ENCODE results near the gene PREB. TPM values are rescaled to one million over a fixed set of nuclear protein-coding genes. Genes with fewer than 3 reads are reported as not detected.
A peak's percentile ranks its signal among the peaks of the same experiment; 100 is the strongest.
"Not testable (repeated sequence)": the region's sequence is repeated elsewhere in the genome, so short reads cannot be mapped to it uniquely, and the experiment has no call there.

Gene PREB
- total RNA-seq, 1 donor from 2014 or later: 48.9 TPM

- no peak overlapping the region for H3K27ac Mint-ChIP-seq (ENCODE audit: unreplicated experiment)
- peaks cover 10% of the 10 kb centered on the region for H3K4me1 ChIP-seq (ENCODE audit: insufficient read depth, low read length)
- no peak overlapping the region for H3K4me2 ChIP-seq (ENCODE audit: low read length)
- no peak for DNase-seq (ENCODE audit: low read depth)
- peaks cover 6% of the 10 kb centered on the region for H3K9me3 Mint-ChIP-seq (ENCODE audit: unreplicated experiment)
- H3K9me3 ChIP-seq (ENCODE audit: insufficient read depth, low read depth, low read length): peaks cover 2% of the 10 kb centered on the region
- no peak overlapping the region for H3K27ac ChIP-seq (ENCODE audit: low read depth, low read length)
- H4K20me1 ChIP-seq (ENCODE audit: insufficient read depth, low read length): no peaks in the 10 kb centered on the region
- H3K4me3 ChIP-seq (ENCODE audit: insufficient read depth, low read depth, low read length): no peak overlapping the region
- no peak for FAIRE-seq
- no peaks in the 10 kb centered on the region for H3K79me2 ChIP-seq (ENCODE audit: insufficient read depth, low read length)
- peaks cover 6% of the 10 kb centered on the region for H3K36me3 Mint-ChIP-seq (ENCODE audit: low read depth, unreplicated experiment)
- peaks cover 60% of the 10 kb centered on the region for H3K27me3 Mint-ChIP-seq (ENCODE audit: low read depth, unreplicated experiment)
- TF ChIP-seq EZH2 (IDR thresholded peaks at IDR 0.05; ENCODE audit: insufficient read depth, low read length): no peak
- TF ChIP-seq, protein P1, sequence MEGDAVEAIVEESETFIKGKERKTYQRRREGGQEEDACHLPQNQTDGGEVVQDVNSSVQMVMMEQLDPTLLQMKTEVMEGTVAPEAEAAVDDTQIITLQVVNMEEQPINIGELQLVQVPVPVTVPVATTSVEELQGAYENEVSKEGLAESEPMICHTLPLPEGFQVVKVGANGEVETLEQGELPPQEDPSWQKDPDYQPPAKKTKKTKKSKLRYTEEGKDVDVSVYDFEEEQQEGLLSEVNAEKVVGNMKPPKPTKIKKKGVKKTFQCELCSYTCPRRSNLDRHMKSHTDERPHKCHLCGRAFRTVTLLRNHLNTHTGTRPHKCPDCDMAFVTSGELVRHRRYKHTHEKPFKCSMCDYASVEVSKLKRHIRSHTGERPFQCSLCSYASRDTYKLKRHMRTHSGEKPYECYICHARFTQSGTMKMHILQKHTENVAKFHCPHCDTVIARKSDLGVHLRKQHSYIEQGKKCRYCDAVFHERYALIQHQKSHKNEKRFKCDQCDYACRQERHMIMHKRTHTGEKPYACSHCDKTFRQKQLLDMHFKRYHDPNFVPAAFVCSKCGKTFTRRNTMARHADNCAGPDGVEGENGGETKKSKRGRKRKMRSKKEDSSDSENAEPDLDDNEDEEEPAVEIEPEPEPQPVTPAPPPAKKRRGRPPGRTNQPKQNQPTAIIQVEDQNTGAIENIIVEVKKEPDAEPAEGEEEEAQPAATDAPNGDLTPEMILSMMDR (IDR thresholded peaks at IDR 0.05; ENCODE audit: insufficient read depth, low read depth, low read length): no peak
- H3K4me1 Mint-ChIP-seq (ENCODE audit: low read depth, unreplicated experiment): no peaks in the 10 kb centered on the region
- no peak overlapping the region for H3K9ac ChIP-seq (ENCODE audit: low read length)
- no peak overlapping the region for H2AFZ ChIP-seq (ENCODE audit: low read depth, low read length)
- H3K27me3 ChIP-seq (ENCODE audit: insufficient read depth, low read length): peaks cover 39% of the 10 kb centered on the region
- no peaks in the 10 kb centered on the region for H3K36me3 ChIP-seq (ENCODE audit: insufficient read depth, low read length)
- peak overlapping the region; percentile 84 for H3K4me3 Mint-ChIP-seq (ENCODE audit: unreplicated experiment)
These were observed 11.6 kb downstream of the PREB start for GRCh38 chr2:27122791-27123190.

GRCh38 chr2:27121906-27122305, 12.5 kb downstream of the PREB start:
- peaks cover 46% of the 10 kb centered on the region for H3K27me3 ChIP-seq (ENCODE audit: insufficient read depth, low read length)

GRCh38 chr2:27119330-27119670, 15.1 kb downstream of the PREB start:
- Mint-ChIP-seq H3K4me3 (ENCODE audit: unreplicated experiment) (peak overlapping the region; percentile 81), H3K27me3 (ENCODE audit: low read depth, unreplicated experiment) (peaks cover 67% of the 10 kb centered on the region)
- DNase-seq (ENCODE audit: low read depth); FAIRE-seq; H3K27ac ChIP-seq (ENCODE audit: low read depth, low read length); H3K9me3 Mint-ChIP-seq (ENCODE audit: unreplicated experiment); H3K36me3 Mint-ChIP-seq (ENCODE audit: low read depth, unreplicated experiment); H3K36me3 ChIP-seq (ENCODE audit: insufficient read depth, low read length); H3K4me1 ChIP-seq (ENCODE audit: insufficient read depth, low read length); H3K9ac ChIP-seq (ENCODE audit: low read length); H3K79me2 ChIP-seq (ENCODE audit: insufficient read depth, low read length); H4K20me1 ChIP-seq (ENCODE audit: insufficient read depth, low read length); H3K27ac Mint-ChIP-seq (ENCODE audit: unreplicated experiment); H3K4me1 Mint-ChIP-seq (ENCODE audit: low read depth, unreplicated experiment); H3K9me3 ChIP-seq (ENCODE audit: insufficient read depth, low read depth, low read length): not testable (repeated sequence)
- peak overlapping the region; percentile 85 for H2AFZ ChIP-seq (ENCODE audit: low read depth, low read length)
- peaks cover 47% of the 10 kb centered on the region for H3K27me3 ChIP-seq (ENCODE audit: insufficient read depth, low read length)
- peak overlapping the region; percentile 61 for H3K4me3 ChIP-seq (ENCODE audit: insufficient read depth, low read depth, low read length)
- peak overlapping the region; percentile 92 for H3K4me2 ChIP-seq (ENCODE audit: low read length)

More at GRCh38 chr2:27121906-27122305, 12.5 kb downstream of the PREB start:
- no peak overlapping the region for H3K27ac ChIP-seq (ENCODE audit: low read depth, low read length)
- no peaks in the 10 kb centered on the region for H3K36me3 ChIP-seq (ENCODE audit: insufficient read depth, low read length)
- TF ChIP-seq, protein P1 (IDR thresholded peaks at IDR 0.05; ENCODE audit: insufficient read depth, low read depth, low read length): no peak
- TF ChIP-seq EZH2 (IDR thresholded peaks at IDR 0.05; ENCODE audit: insufficient read depth, low read length): no peak
- no peaks in the 10 kb centered on the region for H3K79me2 ChIP-seq (ENCODE audit: insufficient read depth, low read length)
- H2AFZ ChIP-seq (ENCODE audit: low read depth, low read length): no peak overlapping the region
- Mint-ChIP-seq H3K4me1 (ENCODE audit: low read depth, unreplicated experiment) (no peaks in the 10 kb centered on the region), H3K27ac (ENCODE audit: unreplicated experiment) (no peak overlapping the region), H3K9me3 (ENCODE audit: unreplicated experiment) (peaks cover 6% of the 10 kb centered on the region), H3K4me3 (ENCODE audit: unreplicated experiment) (no peak overlapping the region), H3K36me3 (ENCODE audit: low read depth, unreplicated experiment) (peaks cover 6% of the 10 kb centered on the region), H3K27me3 (ENCODE audit: low read depth, unreplicated experiment) (peaks cover 65% of the 10 kb centered on the region)
- H3K4me2 ChIP-seq (ENCODE audit: low read length): no peak overlapping the region
- H4K20me1 ChIP-seq (ENCODE audit: insufficient read depth, low read length): no peaks in the 10 kb centered on the region
- FAIRE-seq: no peak
- DNase-seq (ENCODE audit: low read depth): no peak
- H3K9ac ChIP-seq (ENCODE audit: low read length): no peak overlapping the region
- H3K4me1 ChIP-seq (ENCODE audit: insufficient read depth, low read length): peaks cover 10% of the 10 kb centered on the region
- H3K4me3 ChIP-seq (ENCODE audit: insufficient read depth, low read depth, low read length): no peak overlapping the region
- peaks cover 2% of the 10 kb centered on the region for H3K9me3 ChIP-seq (ENCODE audit: insufficient read depth, low read depth, low read length)
